NCI-H146 (cell line): Measurements from ENCODE around the gene ZFP92.

Experiments
- DNase-seq: peaks from one replicate; lab custom pipeline; 2025; lab: John Stamatoyannopoulos, UW

ZFP92 gene

GRCh38 chrX:153408221-153408721, 3.0 kb upstream of the ZFP92 start:
- DNase-seq = no peak

- no peak for DNase-seq
Observed at GRCh38 chrX:153408871-153409351, 2.4 kb upstream of the ZFP92 start.

- DNase-seq = no peak
Observed at GRCh38 chrX:153409414-153410101, 1.7 kb upstream of the ZFP92 start.

GRCh38 chrX:153410373-153410772, 899 bp upstream of the ZFP92 start:
- no peak for DNase-seq

- no peak for DNase-seq
Observed at GRCh38 chrX:153410888-153411254, 401 bp upstream of the ZFP92 start.

- peak; percentile 29 for DNase-seq
Observed at GRCh38 chrX:153411988-153412574, 809 bp downstream of the ZFP92 start.

- no peak for DNase-seq
Observed at GRCh38 chrX:153412746-153413720, 1.8 kb downstream of the ZFP92 start.

GRCh38 chrX:153413731-153414130, 2.5 kb downstream of the ZFP92 start:
- DNase-seq = no peak

- no peak for DNase-seq
Observed at GRCh38 chrX:153414856-153415510, 3.7 kb downstream of the ZFP92 start.

- no peak for DNase-seq
Observed at GRCh38 chrX:153416781-153417450, 5.6 kb downstream of the ZFP92 start.

- DNase-seq = no peak
Observed at GRCh38 chrX:153417637-153418036, 6.4 kb downstream of the ZFP92 start.

- no peak for DNase-seq
Observed at GRCh38 chrX:153420851-153421599, 9.8 kb downstream of the ZFP92 start.

- DNase-seq = no peak
Observed at GRCh38 chrX:153421856-153422255, 10.6 kb downstream of the ZFP92 start.

GRCh38 chrX:153423652-153424051, 12.4 kb downstream of the ZFP92 start:
- DNase-seq = no peak

GRCh38 chrX:153426204-153426603, 14.9 kb downstream of the ZFP92 start:
- no peak for DNase-seq

GRCh38 chrX:153430796-153431195, 19.5 kb downstream of the ZFP92 start:
- DNase-seq = no peak

GRCh38 chrX:153433161-153433680, 21.9 kb downstream of the ZFP92 start:
- no peak for DNase-seq

- DNase-seq = no peak
Observed at GRCh38 chrX:153433781-153434285, 22.6 kb downstream of the ZFP92 start.

- no peak for DNase-seq
Observed at GRCh38 chrX:153434801-153435200, 23.5 kb downstream of the ZFP92 start.

- no peak for DNase-seq
Observed at GRCh38 chrX:153435845-153436244, 24.6 kb downstream of the ZFP92 start.
